ENCODE results near the gene GALNT7.

GALNT7 gene

GRCh38 chr4:173247321-173247720 is 78.7 kb downstream of the GALNT7 start:
- Histone ChIP-seq H3K9ac (ENCODE audit: low read depth, low read length, poor library complexity) (no peak overlapping the region), H2AFZ (ENCODE audit: low read length) (no peak overlapping the region), H3K14ac (ENCODE audit: low read length) (no peak overlapping the region), H3K36me3 (replicated peaks in 1 of 2; ENCODE audit: control insufficient read depth in 2 of 2, insufficient read depth in 2 of 2, low read length in 2 of 2) (peaks cover 0 to 16% of the 10 kb centered on the region in 2 donors), H3K4me2 (ENCODE audit: insufficient read depth, low read length, poor library complexity, severe bottlenecking) (no peak overlapping the region), H4K91ac (ENCODE audit: low read depth, low read length, poor library complexity) (no peak overlapping the region), H3K4ac (ENCODE audit: low read length) (no peak overlapping the region), H2BK12ac (ENCODE audit: low read length) (no peak overlapping the region), H3K27ac (replicated peaks; ENCODE audit: low read length) (no peak overlapping the region), H3K18ac (ENCODE audit: low read length) (no peak overlapping the region), H3K4me1 (ENCODE audit: control insufficient read depth in 2 of 2, insufficient read depth in 1 of 2, low read depth in 1 of 2, low read length in 2 of 2) (peaks cover 0 to 6% of the 10 kb centered on the region in 2 donors), H3K4me3 (ENCODE audit: low read length in 2 of 2) (no peak overlapping the region), H2BK5ac (ENCODE audit: low read length) (no peak overlapping the region), H3K27me3 (ENCODE audit: control insufficient read depth in 3 of 3, insufficient read depth in 3 of 3, low read depth in 1 of 3, low read length in 3 of 3) (no peaks in the 10 kb centered on the region), H2BK15ac (ENCODE audit: low read length) (no peak overlapping the region), H2BK120ac (ENCODE audit: low read depth, low read length) (no peak overlapping the region), H4K8ac (ENCODE audit: low read depth, low read length) (no peak overlapping the region), H3K79me1 (ENCODE audit: low read depth, low read length) (no peaks in the 10 kb centered on the region), H3K9me3 (replicated peaks in 1 of 2; ENCODE audit: control insufficient read depth in 2 of 2, insufficient read depth in 1 of 2, low read depth in 1 of 2, low read length in 2 of 2) (peaks cover 0 to 6% of the 10 kb centered on the region in 2 donors), H2AK5ac (ENCODE audit: low read depth, low read length) (no peak overlapping the region), H3K23ac (ENCODE audit: low read depth, low read length, poor library complexity) (no peak overlapping the region)
- no peak for DNase-seq (ENCODE audit: low spot score)
- no CpG with 5 or more reads among the region's 5 CpGs for WGBS, 2 donors (ENCODE audit: extremely low coverage in 2 of 2, insufficient read length in 2 of 2, insufficient replicate concordance in 1 of 2)

DNA sequence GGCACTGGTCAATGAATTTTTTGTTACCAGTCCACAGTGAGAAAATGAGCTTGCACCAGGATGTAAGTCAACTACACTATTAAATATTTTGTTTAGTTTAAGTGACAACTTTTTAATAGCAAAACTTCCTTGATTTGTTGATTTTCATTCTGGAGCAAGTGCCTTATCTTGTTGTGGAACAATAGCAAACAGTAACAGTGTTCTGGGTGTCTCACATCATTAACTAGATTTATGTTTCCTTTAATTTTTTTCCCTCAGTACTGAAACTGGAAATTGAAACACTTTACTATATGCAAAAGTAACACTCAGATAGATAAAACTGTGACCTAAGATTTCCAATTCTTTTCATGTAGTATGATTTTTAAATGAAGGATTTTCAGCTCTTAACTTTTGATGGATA is 80.1 kb downstream of the GALNT7 start:
- H3K79me1 ChIP-seq (ENCODE audit: low read depth, low read length), result no peaks in the 10 kb centered on the region
- no peak overlapping the region for H2BK15ac ChIP-seq (ENCODE audit: low read length)
- peaks cover 0 to 11% of the 10 kb centered on the region in 2 donors for H3K9me3 ChIP-seq (replicated peaks in 1 of 2; ENCODE audit: control insufficient read depth in 2 of 2, insufficient read depth in 1 of 2, low read depth in 1 of 2, low read length in 2 of 2)
- H4K91ac ChIP-seq (ENCODE audit: low read depth, low read length, poor library complexity), result no peak overlapping the region
- H3K23ac ChIP-seq (ENCODE audit: low read depth, low read length, poor library complexity), result no peak overlapping the region
- H3K4me2 ChIP-seq (ENCODE audit: insufficient read depth, low read length, poor library complexity, severe bottlenecking), result no peak overlapping the region
- peaks cover 0 to 18% of the 10 kb centered on the region in 2 donors for H3K36me3 ChIP-seq (replicated peaks in 1 of 2; ENCODE audit: control insufficient read depth in 2 of 2, insufficient read depth in 2 of 2, low read length in 2 of 2)
- no peak overlapping the region for H2BK5ac ChIP-seq (ENCODE audit: low read length)
- no peak overlapping the region for H3K27ac ChIP-seq (replicated peaks; ENCODE audit: low read length)
- peaks cover 0 to 8% of the 10 kb centered on the region in 2 donors for H3K4me1 ChIP-seq (ENCODE audit: control insufficient read depth in 2 of 2, insufficient read depth in 1 of 2, low read depth in 1 of 2, low read length in 2 of 2)
- H3K9ac ChIP-seq (ENCODE audit: low read depth, low read length, poor library complexity), result no peak overlapping the region
- H3K4me3 ChIP-seq (ENCODE audit: low read length in 2 of 2), result no peak overlapping the region
- H3K18ac ChIP-seq (ENCODE audit: low read length), result no peak overlapping the region
- H3K4ac ChIP-seq (ENCODE audit: low read length), result no peak overlapping the region
- H2BK12ac ChIP-seq (ENCODE audit: low read length), result no peak overlapping the region
- no peak overlapping the region for H2AK5ac ChIP-seq (ENCODE audit: low read depth, low read length)
- no peak for DNase-seq (ENCODE audit: low spot score)
- no peak overlapping the region for H2BK120ac ChIP-seq (ENCODE audit: low read depth, low read length)
- no peak overlapping the region for H3K14ac ChIP-seq (ENCODE audit: low read length)
- H4K8ac ChIP-seq (ENCODE audit: low read depth, low read length), result no peak overlapping the region
- no peaks in the 10 kb centered on the region for H3K27me3 ChIP-seq (ENCODE audit: control insufficient read depth in 3 of 3, insufficient read depth in 3 of 3, low read depth in 1 of 3, low read length in 3 of 3)
- H2AFZ ChIP-seq (ENCODE audit: low read length), result no peak overlapping the region

GRCh38 chr4:173252024-173252935 is 83.7 kb downstream of the GALNT7 start:
- no peak overlapping the region for H2AFZ ChIP-seq (ENCODE audit: low read length)
- H4K91ac ChIP-seq (ENCODE audit: low read depth, low read length, poor library complexity), result no peak overlapping the region
- H3K9me3 ChIP-seq (replicated peaks in 1 of 2; ENCODE audit: control insufficient read depth in 2 of 2, insufficient read depth in 1 of 2, low read depth in 1 of 2, low read length in 2 of 2), result peaks cover 0 to 11% of the 10 kb centered on the region in 2 donors
- no peak overlapping the region for H2BK5ac ChIP-seq (ENCODE audit: low read length)
- no peak overlapping the region for H2BK15ac ChIP-seq (ENCODE audit: low read length)
- no peak overlapping the region for H3K4me3 ChIP-seq (ENCODE audit: low read length in 2 of 2)
- H4K8ac ChIP-seq (ENCODE audit: low read depth, low read length), result no peak overlapping the region
- no peak overlapping the region for H3K9ac ChIP-seq (ENCODE audit: low read depth, low read length, poor library complexity)
- H3K36me3 ChIP-seq (replicated peaks in 1 of 2; ENCODE audit: control insufficient read depth in 2 of 2, insufficient read depth in 2 of 2, low read length in 2 of 2), result peaks cover 0 to 18% of the 10 kb centered on the region in 2 donors
- no peak overlapping the region for H3K18ac ChIP-seq (ENCODE audit: low read length)
- H2BK12ac ChIP-seq (ENCODE audit: low read length), result no peak overlapping the region
- H3K79me1 ChIP-seq (ENCODE audit: low read depth, low read length), result no peaks in the 10 kb centered on the region
- WGBS, 2 donors (ENCODE audit: extremely low coverage in 2 of 2, insufficient read length in 2 of 2, insufficient replicate concordance in 1 of 2), result no CpG with 5 or more reads among the region's 6 CpGs
- H3K4ac ChIP-seq (ENCODE audit: low read length), result no peak overlapping the region
- no peak overlapping the region for H3K14ac ChIP-seq (ENCODE audit: low read length)
- H2AK5ac ChIP-seq (ENCODE audit: low read depth, low read length), result no peak overlapping the region
- DNase-seq (ENCODE audit: low spot score), result no peak
- H3K4me1 ChIP-seq (ENCODE audit: control insufficient read depth in 2 of 2, insufficient read depth in 1 of 2, low read depth in 1 of 2, low read length in 2 of 2), result peaks cover 0 to 8% of the 10 kb centered on the region in 2 donors
- no peak overlapping the region for H3K4me2 ChIP-seq (ENCODE audit: insufficient read depth, low read length, poor library complexity, severe bottlenecking)
- H2BK120ac ChIP-seq (ENCODE audit: low read depth, low read length), result no peak overlapping the region
- H3K27me3 ChIP-seq (ENCODE audit: control insufficient read depth in 3 of 3, insufficient read depth in 3 of 3, low read depth in 1 of 3, low read length in 3 of 3), result no peaks in the 10 kb centered on the region
- H3K27ac ChIP-seq (replicated peaks; ENCODE audit: low read length), result no peak overlapping the region
- H3K23ac ChIP-seq (ENCODE audit: low read depth, low read length, poor library complexity), result no peak overlapping the region

DNA sequence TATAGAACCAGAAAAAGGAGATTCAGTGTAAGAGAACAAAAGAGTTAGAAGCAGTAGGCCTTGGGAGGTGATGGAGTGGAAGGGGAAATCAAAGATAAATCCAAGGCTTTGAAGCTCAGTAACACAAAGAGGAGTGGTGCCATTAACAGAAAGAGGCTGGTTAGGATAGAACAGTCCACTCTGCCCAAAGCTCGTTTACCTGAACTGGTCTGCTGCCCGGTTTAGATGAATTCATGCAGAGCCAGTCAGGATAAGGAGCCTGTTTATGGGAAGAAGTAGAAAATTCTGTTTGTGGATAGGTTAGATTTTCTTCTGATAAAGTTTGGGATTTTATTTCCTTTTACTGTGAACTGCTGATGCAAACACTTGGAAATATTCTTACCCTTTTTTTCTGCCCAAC is 85.0 kb downstream of the GALNT7 start:
- Histone ChIP-seq H2AK5ac (ENCODE audit: low read depth, low read length) (no peak overlapping the region), H3K36me3 (replicated peaks in 1 of 2; ENCODE audit: control insufficient read depth in 2 of 2, insufficient read depth in 2 of 2, low read length in 2 of 2) (peaks cover 0 to 12% of the 10 kb centered on the region in 2 donors), H2BK12ac (ENCODE audit: low read length) (no peak overlapping the region), H3K14ac (ENCODE audit: low read length) (no peak overlapping the region), H3K23ac (ENCODE audit: low read depth, low read length, poor library complexity) (no peak overlapping the region), H3K4me1 (ENCODE audit: control insufficient read depth in 2 of 2, insufficient read depth in 1 of 2, low read depth in 1 of 2, low read length in 2 of 2) (peaks cover 0 to 8% of the 10 kb centered on the region in 2 donors), H3K4me3 (ENCODE audit: low read length in 2 of 2) (no peak overlapping the region), H4K91ac (ENCODE audit: low read depth, low read length, poor library complexity) (no peak overlapping the region), H2BK120ac (ENCODE audit: low read depth, low read length) (no peak overlapping the region), H4K8ac (ENCODE audit: low read depth, low read length) (no peak overlapping the region), H3K9ac (ENCODE audit: low read depth, low read length, poor library complexity) (no peak overlapping the region), H3K27ac (replicated peaks; ENCODE audit: low read length) (no peak overlapping the region), H2BK15ac (ENCODE audit: low read length) (no peak overlapping the region), H3K9me3 (replicated peaks in 1 of 2; ENCODE audit: control insufficient read depth in 2 of 2, insufficient read depth in 1 of 2, low read depth in 1 of 2, low read length in 2 of 2) (peaks cover 0 to 11% of the 10 kb centered on the region in 2 donors), H3K4me2 (ENCODE audit: insufficient read depth, low read length, poor library complexity, severe bottlenecking) (no peak overlapping the region), H2AFZ (ENCODE audit: low read length) (no peak overlapping the region), H2BK5ac (ENCODE audit: low read length) (no peak overlapping the region), H3K18ac (ENCODE audit: low read length) (no peak overlapping the region), H3K79me1 (ENCODE audit: low read depth, low read length) (no peaks in the 10 kb centered on the region), H3K4ac (ENCODE audit: low read length) (no peak overlapping the region), H3K27me3 (ENCODE audit: control insufficient read depth in 3 of 3, insufficient read depth in 3 of 3, low read depth in 1 of 3, low read length in 3 of 3) (no peaks in the 10 kb centered on the region)
- WGBS, 2 donors (ENCODE audit: extremely low coverage in 2 of 2, insufficient read length in 2 of 2, insufficient replicate concordance in 1 of 2), result no CpG with 5 or more reads among the region's 2 CpGs
- DNase-seq (ENCODE audit: low spot score), result no peak

All from neuronal stem cell (in vitro differentiated cells).